DND-41 (cell line): Measurements from ENCODE around the gene PCDH1.
"Not testable (repeated sequence)": the region's sequence is repeated elsewhere in the genome, so short reads cannot be mapped to it uniquely, and the experiment has no call there.

Source experiments
- EZH2 ChIP-seq: IDR thresholded peaks from 3 replicates; pipeline ENCODE4 v1.6.1; 2012; ENCODE audit warnings: borderline replicate concordance, low read depth, mild to moderate bottlenecking, moderate library complexity, low read length, inconsistent platforms; ENCODE audit not compliant: severe bottlenecking
- TF ChIP-seq, protein P1 (sequence below): IDR thresholded peaks from 2 replicates; pipeline ENCODE4 v1.5.1; 2012; ENCODE audit warnings: borderline replicate concordance, low read length, moderate library complexity, mild to moderate bottlenecking; ENCODE audit not compliant: poor library complexity, severe bottlenecking; ENCODE audit errors: extremely low read depth

DNA sequence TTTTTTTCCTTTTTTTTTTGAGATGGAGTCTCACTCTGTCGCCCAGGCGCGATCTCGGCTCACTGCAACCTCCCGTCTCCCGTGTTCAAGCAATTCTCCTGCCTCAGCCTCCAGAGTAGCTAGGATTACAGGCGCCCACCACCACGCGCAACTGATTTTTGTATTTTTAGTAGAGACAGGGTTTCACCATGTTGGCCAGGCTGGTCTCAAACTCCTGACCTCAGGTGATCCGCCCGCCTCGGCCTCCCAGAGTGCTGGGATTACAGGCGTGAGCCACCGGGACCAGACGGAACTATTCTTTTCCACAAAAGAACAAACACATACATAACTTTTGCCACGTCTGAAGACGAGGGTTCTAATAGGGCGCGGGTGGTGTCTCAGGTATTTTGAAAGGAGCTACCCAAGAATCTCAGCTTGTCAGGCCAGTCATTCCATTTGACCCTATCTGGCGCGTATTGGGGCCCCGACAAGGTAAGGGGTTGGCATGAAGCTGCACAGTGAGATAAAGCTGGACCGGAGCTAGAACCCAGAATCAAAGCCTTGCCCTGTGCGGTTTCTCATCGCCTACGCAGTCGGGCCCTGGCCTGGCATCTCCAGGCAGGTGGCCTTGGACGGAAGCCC lies 44.7 kb upstream of the PCDH1 start:
- TF ChIP-seq, protein P1, sequence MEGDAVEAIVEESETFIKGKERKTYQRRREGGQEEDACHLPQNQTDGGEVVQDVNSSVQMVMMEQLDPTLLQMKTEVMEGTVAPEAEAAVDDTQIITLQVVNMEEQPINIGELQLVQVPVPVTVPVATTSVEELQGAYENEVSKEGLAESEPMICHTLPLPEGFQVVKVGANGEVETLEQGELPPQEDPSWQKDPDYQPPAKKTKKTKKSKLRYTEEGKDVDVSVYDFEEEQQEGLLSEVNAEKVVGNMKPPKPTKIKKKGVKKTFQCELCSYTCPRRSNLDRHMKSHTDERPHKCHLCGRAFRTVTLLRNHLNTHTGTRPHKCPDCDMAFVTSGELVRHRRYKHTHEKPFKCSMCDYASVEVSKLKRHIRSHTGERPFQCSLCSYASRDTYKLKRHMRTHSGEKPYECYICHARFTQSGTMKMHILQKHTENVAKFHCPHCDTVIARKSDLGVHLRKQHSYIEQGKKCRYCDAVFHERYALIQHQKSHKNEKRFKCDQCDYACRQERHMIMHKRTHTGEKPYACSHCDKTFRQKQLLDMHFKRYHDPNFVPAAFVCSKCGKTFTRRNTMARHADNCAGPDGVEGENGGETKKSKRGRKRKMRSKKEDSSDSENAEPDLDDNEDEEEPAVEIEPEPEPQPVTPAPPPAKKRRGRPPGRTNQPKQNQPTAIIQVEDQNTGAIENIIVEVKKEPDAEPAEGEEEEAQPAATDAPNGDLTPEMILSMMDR, result not testable (repeated sequence)
- TF ChIP-seq EZH2, result not testable (repeated sequence)
